Measurements from ENCODE around the gene GLG1.

GLG1 gene

DNA sequence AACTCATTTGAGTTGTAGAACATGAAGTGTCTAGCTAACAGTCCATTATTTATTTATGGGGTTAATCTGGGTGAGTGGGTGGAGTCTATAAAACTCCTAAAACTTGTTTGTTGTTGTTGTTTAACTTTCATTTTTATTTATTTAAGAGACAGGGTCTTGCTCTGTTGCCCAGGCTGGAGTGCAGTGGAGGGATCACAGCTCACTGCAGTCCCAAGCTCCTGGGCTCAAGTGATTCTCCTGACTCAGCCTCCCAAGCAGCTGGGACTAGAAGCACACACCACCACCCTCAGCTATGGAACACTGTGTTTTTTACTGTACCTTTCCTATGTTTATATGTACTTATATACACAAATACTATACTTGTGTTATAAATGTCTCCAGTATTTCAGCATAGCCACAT lies 107.8 kb downstream of the GLG1 start:
- Histone ChIP-seq H3K27me3 (ENCODE audit: insufficient read depth, poor library complexity, severe bottlenecking) (no peaks in the 10 kb centered on the region), H3K4me3 (replicated peaks; ENCODE audit: insufficient read depth, low read length) (no peak overlapping the region), H3K27ac (replicated peaks) (no peak overlapping the region)
- no peak for DNase-seq (ENCODE audit: low read depth in 1 of 2, low spot score in 1 of 2)
- no peak for TF ChIP-seq SPI1 (IDR thresholded peaks at IDR 0.05; ENCODE audit: borderline replicate concordance, low read depth)
- no peak for TF ChIP-seq GABPA (IDR thresholded peaks at IDR 0.05; ENCODE audit: low read depth)
- TF ChIP-seq POLR2AphosphoS5 (IDR thresholded peaks at IDR 0.05; ENCODE audit: low read depth) = no peak
- TF ChIP-seq, protein P1, sequence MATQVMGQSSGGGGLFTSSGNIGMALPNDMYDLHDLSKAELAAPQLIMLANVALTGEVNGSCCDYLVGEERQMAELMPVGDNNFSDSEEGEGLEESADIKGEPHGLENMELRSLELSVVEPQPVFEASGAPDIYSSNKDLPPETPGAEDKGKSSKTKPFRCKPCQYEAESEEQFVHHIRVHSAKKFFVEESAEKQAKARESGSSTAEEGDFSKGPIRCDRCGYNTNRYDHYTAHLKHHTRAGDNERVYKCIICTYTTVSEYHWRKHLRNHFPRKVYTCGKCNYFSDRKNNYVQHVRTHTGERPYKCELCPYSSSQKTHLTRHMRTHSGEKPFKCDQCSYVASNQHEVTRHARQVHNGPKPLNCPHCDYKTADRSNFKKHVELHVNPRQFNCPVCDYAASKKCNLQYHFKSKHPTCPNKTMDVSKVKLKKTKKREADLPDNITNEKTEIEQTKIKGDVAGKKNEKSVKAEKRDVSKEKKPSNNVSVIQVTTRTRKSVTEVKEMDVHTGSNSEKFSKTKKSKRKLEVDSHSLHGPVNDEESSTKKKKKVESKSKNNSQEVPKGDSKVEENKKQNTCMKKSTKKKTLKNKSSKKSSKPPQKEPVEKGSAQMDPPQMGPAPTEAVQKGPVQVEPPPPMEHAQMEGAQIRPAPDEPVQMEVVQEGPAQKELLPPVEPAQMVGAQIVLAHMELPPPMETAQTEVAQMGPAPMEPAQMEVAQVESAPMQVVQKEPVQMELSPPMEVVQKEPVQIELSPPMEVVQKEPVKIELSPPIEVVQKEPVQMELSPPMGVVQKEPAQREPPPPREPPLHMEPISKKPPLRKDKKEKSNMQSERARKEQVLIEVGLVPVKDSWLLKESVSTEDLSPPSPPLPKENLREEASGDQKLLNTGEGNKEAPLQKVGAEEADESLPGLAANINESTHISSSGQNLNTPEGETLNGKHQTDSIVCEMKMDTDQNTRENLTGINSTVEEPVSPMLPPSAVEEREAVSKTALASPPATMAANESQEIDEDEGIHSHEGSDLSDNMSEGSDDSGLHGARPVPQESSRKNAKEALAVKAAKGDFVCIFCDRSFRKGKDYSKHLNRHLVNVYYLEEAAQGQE (IDR thresholded peaks at IDR 0.05; ENCODE audit: insufficient replicate concordance, low read depth) = no peak
- TF ChIP-seq, protein P2, sequence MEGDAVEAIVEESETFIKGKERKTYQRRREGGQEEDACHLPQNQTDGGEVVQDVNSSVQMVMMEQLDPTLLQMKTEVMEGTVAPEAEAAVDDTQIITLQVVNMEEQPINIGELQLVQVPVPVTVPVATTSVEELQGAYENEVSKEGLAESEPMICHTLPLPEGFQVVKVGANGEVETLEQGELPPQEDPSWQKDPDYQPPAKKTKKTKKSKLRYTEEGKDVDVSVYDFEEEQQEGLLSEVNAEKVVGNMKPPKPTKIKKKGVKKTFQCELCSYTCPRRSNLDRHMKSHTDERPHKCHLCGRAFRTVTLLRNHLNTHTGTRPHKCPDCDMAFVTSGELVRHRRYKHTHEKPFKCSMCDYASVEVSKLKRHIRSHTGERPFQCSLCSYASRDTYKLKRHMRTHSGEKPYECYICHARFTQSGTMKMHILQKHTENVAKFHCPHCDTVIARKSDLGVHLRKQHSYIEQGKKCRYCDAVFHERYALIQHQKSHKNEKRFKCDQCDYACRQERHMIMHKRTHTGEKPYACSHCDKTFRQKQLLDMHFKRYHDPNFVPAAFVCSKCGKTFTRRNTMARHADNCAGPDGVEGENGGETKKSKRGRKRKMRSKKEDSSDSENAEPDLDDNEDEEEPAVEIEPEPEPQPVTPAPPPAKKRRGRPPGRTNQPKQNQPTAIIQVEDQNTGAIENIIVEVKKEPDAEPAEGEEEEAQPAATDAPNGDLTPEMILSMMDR (IDR thresholded peaks at IDR 0.05; ENCODE audit: insufficient read depth, low read length) = no peak

DNA sequence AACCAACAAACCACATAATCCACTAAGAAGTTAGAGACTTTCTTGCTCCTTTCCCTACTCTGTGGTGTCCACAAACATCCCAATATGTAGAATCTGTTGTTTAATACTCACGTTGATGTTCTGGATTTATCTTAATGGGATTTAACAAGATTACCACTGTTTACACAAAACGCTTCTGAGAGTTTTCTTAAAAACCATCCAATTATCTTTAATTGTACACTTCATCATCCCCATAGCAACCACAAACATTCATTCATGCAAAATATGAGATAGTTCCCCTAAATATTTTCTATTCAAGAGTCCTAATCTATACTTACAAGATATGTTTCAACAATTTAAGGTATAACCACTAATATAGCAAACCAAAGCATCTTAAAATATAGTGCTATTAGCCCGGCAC lies 109.2 kb downstream of the GLG1 start:
- H3K4me3 ChIP-seq (replicated peaks; ENCODE audit: insufficient read depth, low read length) = no peak overlapping the region
- DNase-seq (ENCODE audit: low read depth in 1 of 2, low spot score in 1 of 2) = no peak
- H3K27ac ChIP-seq (replicated peaks) = no peak overlapping the region
- no peaks in the 10 kb centered on the region for H3K27me3 ChIP-seq (ENCODE audit: insufficient read depth, poor library complexity, severe bottlenecking)
- TF ChIP-seq SPI1 (IDR thresholded peaks at IDR 0.05; ENCODE audit: borderline replicate concordance, low read depth) = no peak
- no peak for TF ChIP-seq POLR2AphosphoS5 (IDR thresholded peaks at IDR 0.05; ENCODE audit: low read depth)
- TF ChIP-seq, protein P1 (IDR thresholded peaks at IDR 0.05; ENCODE audit: insufficient replicate concordance, low read depth) = no peak
- TF ChIP-seq GABPA (IDR thresholded peaks at IDR 0.05; ENCODE audit: low read depth) = no peak
- TF ChIP-seq, protein P2 (IDR thresholded peaks at IDR 0.05; ENCODE audit: insufficient read depth, low read length) = no peak

DNA sequence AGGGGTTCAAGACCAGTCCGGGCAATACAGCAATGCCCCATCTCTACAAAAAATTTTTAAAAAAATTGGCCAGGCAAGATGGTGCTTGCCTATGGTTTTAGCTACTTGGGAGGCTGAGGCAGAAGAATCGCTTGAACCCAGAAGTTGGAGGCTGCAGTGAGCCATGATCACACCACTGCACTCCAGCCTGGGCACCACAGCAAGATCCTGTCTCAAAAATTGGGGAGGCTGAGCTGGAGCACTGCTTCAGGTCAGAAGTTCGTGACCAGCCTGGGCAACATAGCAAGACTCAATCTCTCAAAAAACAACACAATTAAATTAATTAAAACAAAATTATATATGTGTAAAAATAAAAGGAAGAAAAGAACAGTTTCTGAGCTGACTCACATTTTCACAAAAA lies 110.9 kb downstream of the GLG1 start:
- Histone ChIP-seq H3K27ac (replicated peaks) (no peak overlapping the region), H3K27me3 (ENCODE audit: insufficient read depth, poor library complexity, severe bottlenecking) (no peaks in the 10 kb centered on the region), H3K4me3 (replicated peaks; ENCODE audit: insufficient read depth, low read length) (no peak overlapping the region)
- no peak for DNase-seq (ENCODE audit: low read depth in 1 of 2, low spot score in 1 of 2)
- TF ChIP-seq, protein P2 (IDR thresholded peaks at IDR 0.05; ENCODE audit: insufficient read depth, low read length) = no peak
- TF ChIP-seq SPI1 (IDR thresholded peaks at IDR 0.05; ENCODE audit: borderline replicate concordance, low read depth) (no peak), POLR2AphosphoS5 (IDR thresholded peaks at IDR 0.05; ENCODE audit: low read depth) (no peak), GABPA (IDR thresholded peaks at IDR 0.05; ENCODE audit: low read depth) (no peak)
- TF ChIP-seq, protein P1 (IDR thresholded peaks at IDR 0.05; ENCODE audit: insufficient replicate concordance, low read depth) = no peak
